CD8-positive, alpha-beta memory T cell (primary cell): ENCODE results near the gene SLC7A14. TPM values are rescaled to one million over a fixed set of nuclear protein-coding genes. Genes with fewer than 3 reads are reported as not detected.

Experiments used
- CTCF ChIA-PET: fragments of 350-600 bp; sonication (Branson Sonifier 250); formaldehyde crosslinking; loops from one replicate; lab custom pipeline; 2021; ENCODE audit warnings: antibody characterized with exemption; lab: Charles Lee
- POLR2A ChIA-PET: fragments of 350-600 bp; sonication (Branson Sonifier 250); formaldehyde crosslinking; loops from one replicate; lab custom pipeline; 2021; ENCODE audit warnings: antibody characterized with exemption; lab: Charles Lee
- DNase-seq, 5 donors: peaks; one replicate each; pipeline versions ENCODE4 v3.0.0 to v3.0.0-alpha.2; 2020 to 2022; ENCODE audit warnings: mixed read lengths in 1 of 5
- H3K27ac ChIP-seq: one replicate; pipeline ENCODE4 v1.7.0; 2013; ENCODE audit warnings: low read depth, mild to moderate bottlenecking, low read length, moderate library complexity
- H3K27me3 ChIP-seq: 2 replicates; pipeline ENCODE4 v1.7.0; 2013; ENCODE audit warnings: low read length, mild to moderate bottlenecking; ENCODE audit not compliant: insufficient read depth, poor library complexity, severe bottlenecking
- H3K36me3 ChIP-seq: 2 replicates; pipeline ENCODE4 v1.7.0; 2013; ENCODE audit warnings: mild to moderate bottlenecking, low read length, moderate library complexity; ENCODE audit not compliant: insufficient read depth
- H3K4me1 ChIP-seq: 2 replicates; pipeline ENCODE4 v1.7.0; 2013; ENCODE audit warnings: mild to moderate bottlenecking, low read length, moderate library complexity; ENCODE audit not compliant: insufficient read depth
- H3K4me3 ChIP-seq: 2 replicates; pipeline ENCODE4 v1.7.0; 2013; ENCODE audit warnings: mild to moderate bottlenecking, low read length
- H3K9me3 ChIP-seq: 2 replicates; pipeline ENCODE4 v1.7.0; 2013; ENCODE audit warnings: mild to moderate bottlenecking, low read length
- H3K27ac Mint-ChIP-seq, 8 donors: one replicate each; pipeline ENCODE4 v1.8.0; 2020 to 2021; ENCODE audit warnings: mixed read lengths in 8 of 8, mild to moderate bottlenecking in 6 of 8, inconsistent platforms in 3 of 8, moderate library complexity in 3 of 8
- H3K27me3 Mint-ChIP-seq, 2 donors: one replicate each; pipeline ENCODE4 v1.8.0; 2020 to 2021; ENCODE audit warnings: mixed read lengths in 2 of 2, mild to moderate bottlenecking in 1 of 2, moderate library complexity in 1 of 2
- H3K36me3 Mint-ChIP-seq, 3 donors: one replicate each; pipeline ENCODE4 v1.8.0; 2020 to 2021; ENCODE audit warnings: mixed read lengths in 3 of 3, inconsistent platforms in 1 of 3, mild to moderate bottlenecking in 1 of 3
- H3K4me1 Mint-ChIP-seq, 3 donors: one replicate each; pipeline ENCODE4 v1.8.0; 2020 to 2021; ENCODE audit warnings: mixed read lengths in 3 of 3, inconsistent platforms in 1 of 3, mild to moderate bottlenecking in 1 of 3
- H3K4me3 Mint-ChIP-seq, 7 donors: one replicate each; pipeline ENCODE4 v1.8.0; 2020 to 2021; ENCODE audit warnings: mixed read lengths in 7 of 7, mild to moderate bottlenecking in 6 of 7, moderate library complexity in 4 of 7, inconsistent platforms in 2 of 7
- H3K9me3 Mint-ChIP-seq, 5 donors: one replicate each; pipeline ENCODE4 v1.8.0; 2020 to 2022; ENCODE audit warnings: mixed read lengths in 5 of 5, mild to moderate bottlenecking in 3 of 5, moderate library complexity in 2 of 5, inconsistent platforms in 1 of 5
- polyA plus RNA-seq: library from polyadenylated mRNA; unstranded; fragments of 300-500 nt; fragmentation: Illumina TruSeq; gene quantifications from one replicate; pipeline ENCODE4 v1.2.3, GENCODE V29; 2021
- total RNA-seq, 2 experiments: library from RNA; stranded (reverse); gene quantifications; one replicate each; pipeline ENCODE4 v1.2.3, GENCODE V29; 2021

Gene SLC7A14
- total and polyA plus RNA-seq, 3 experiments from 2014 or later: not detected

GRCh38 chr3:170539897-170540296, 46.0 kb downstream of the SLC7A14 start:
- H3K27ac ChIP-seq: no peak overlapping the region
- H3K4me1 ChIP-seq: no peaks in the 10 kb centered on the region
- no peak for DNase-seq
- no peak overlapping the region for H3K4me3 ChIP-seq
- no peaks in the 10 kb centered on the region for H3K4me1 Mint-ChIP-seq
- no peaks in the 10 kb centered on the region for H3K27me3 ChIP-seq
- no peak overlapping the region for H3K4me3 Mint-ChIP-seq
- H3K9me3 Mint-ChIP-seq: no peaks in the 10 kb centered on the region
- ChIA-PET CTCF (no interaction called here), POLR2A (interaction anchor here (0.7 kb wide), 1 partner anchor 17 kb away, joined by 3 read pairs; no protein-coding TSS in a partner anchor)
- peaks cover 13 to 41% of the 10 kb centered on the region in 2 donors for H3K27me3 Mint-ChIP-seq
- no peaks in the 10 kb centered on the region for H3K36me3 ChIP-seq
- no peaks in the 10 kb centered on the region for H3K9me3 ChIP-seq
- H3K36me3 Mint-ChIP-seq: no peaks in the 10 kb centered on the region
- no peak overlapping the region for H3K27ac Mint-ChIP-seq

GRCh38 chr3:170536712-170537111, 49.2 kb downstream of the SLC7A14 start:
- Histone ChIP-seq H3K4me1 (no peaks in the 10 kb centered on the region), H3K27ac (no peak overlapping the region), H3K9me3 (no peaks in the 10 kb centered on the region), H3K36me3 (no peaks in the 10 kb centered on the region), H3K4me3 (no peak overlapping the region), H3K27me3 (no peaks in the 10 kb centered on the region)
- Mint-ChIP-seq H3K27ac (no peak overlapping the region), H3K9me3 (no peaks in the 10 kb centered on the region), H3K27me3 (peaks cover 13 to 35% of the 10 kb centered on the region in 2 donors), H3K4me1 (no peaks in the 10 kb centered on the region), H3K4me3 (no peak overlapping the region), H3K36me3 (no peaks in the 10 kb centered on the region)
- no peak for DNase-seq
- ChIA-PET POLR2A (no interaction called here), CTCF (no interaction called here)

- Mint-ChIP-seq H3K36me3 (no peaks in the 10 kb centered on the region), H3K4me3 (no peak overlapping the region), H3K4me1 (no peaks in the 10 kb centered on the region), H3K9me3 (no peaks in the 10 kb centered on the region), H3K27ac (no peak overlapping the region), H3K27me3 (peaks cover 13 to 25% of the 10 kb centered on the region in 2 donors)
- H3K4me1 ChIP-seq: no peaks in the 10 kb centered on the region
- no peak overlapping the region for H3K27ac ChIP-seq
- H3K27me3 ChIP-seq: no peaks in the 10 kb centered on the region
- POLR2A ChIA-PET: no interaction called here
- no peak overlapping the region for H3K4me3 ChIP-seq
- no peak for DNase-seq
- no peaks in the 10 kb centered on the region for H3K9me3 ChIP-seq
- CTCF ChIA-PET: no interaction called here
- no peaks in the 10 kb centered on the region for H3K36me3 ChIP-seq
Observed at GRCh38 chr3:170534227-170534626, 51.6 kb downstream of the SLC7A14 start.

GRCh38 chr3:170532573-170532972, 53.3 kb downstream of the SLC7A14 start:
- ChIA-PET CTCF (no interaction called here), POLR2A (no interaction called here)
- H3K27ac ChIP-seq: no peak overlapping the region
- no peak for DNase-seq
- no peaks in the 10 kb centered on the region for H3K36me3 Mint-ChIP-seq
- no peaks in the 10 kb centered on the region for H3K36me3 ChIP-seq
- no peaks in the 10 kb centered on the region for H3K9me3 Mint-ChIP-seq
- H3K4me3 ChIP-seq: no peak overlapping the region
- H3K9me3 ChIP-seq: no peaks in the 10 kb centered on the region
- no peaks in the 10 kb centered on the region for H3K4me1 ChIP-seq
- H3K4me1 Mint-ChIP-seq: no peaks in the 10 kb centered on the region
- H3K27ac Mint-ChIP-seq: no peak overlapping the region
- no peak overlapping the region for H3K4me3 Mint-ChIP-seq
- H3K27me3 ChIP-seq: no peaks in the 10 kb centered on the region
- H3K27me3 Mint-ChIP-seq: peaks cover 7 to 19% of the 10 kb centered on the region in 2 donors

- Mint-ChIP-seq H3K27me3 (peaks cover 5 to 11% of the 10 kb centered on the region in 2 donors), H3K4me1 (no peaks in the 10 kb centered on the region), H3K9me3 (no peaks in the 10 kb centered on the region), H3K36me3 (no peaks in the 10 kb centered on the region), H3K4me3 (no peak overlapping the region), H3K27ac (no peak overlapping the region)
- no peaks in the 10 kb centered on the region for H3K9me3 ChIP-seq
- no peaks in the 10 kb centered on the region for H3K4me1 ChIP-seq
- CTCF ChIA-PET: no interaction called here
- H3K4me3 ChIP-seq: no peak overlapping the region
- no peak overlapping the region for H3K27ac ChIP-seq
- H3K27me3 ChIP-seq: no peaks in the 10 kb centered on the region
- DNase-seq: no peak
- POLR2A ChIA-PET: no interaction called here
- H3K36me3 ChIP-seq: no peaks in the 10 kb centered on the region
Observed at GRCh38 chr3:170531657-170532335, 54.1 kb downstream of the SLC7A14 start.

- ChIA-PET POLR2A (no interaction called here), CTCF (no interaction called here)
- Histone ChIP-seq H3K36me3 (no peaks in the 10 kb centered on the region), H3K27me3 (no peaks in the 10 kb centered on the region), H3K9me3 (no peaks in the 10 kb centered on the region), H3K4me3 (no peak overlapping the region), H3K27ac (no peak overlapping the region), H3K4me1 (no peaks in the 10 kb centered on the region)
- no peak overlapping the region for H3K27ac Mint-ChIP-seq
- DNase-seq: no peak
- H3K36me3 Mint-ChIP-seq: no peaks in the 10 kb centered on the region
- no peaks in the 10 kb centered on the region for H3K4me1 Mint-ChIP-seq
- no peak overlapping the region for H3K4me3 Mint-ChIP-seq
- H3K27me3 Mint-ChIP-seq: peaks cover 4 to 5% of the 10 kb centered on the region in 2 donors
- H3K9me3 Mint-ChIP-seq: no peaks in the 10 kb centered on the region
Observed at GRCh38 chr3:170531054-170531453, 54.8 kb downstream of the SLC7A14 start.

- Histone ChIP-seq H3K4me3 (no peak overlapping the region), H3K27me3 (no peaks in the 10 kb centered on the region), H3K27ac (no peak overlapping the region), H3K4me1 (no peaks in the 10 kb centered on the region), H3K36me3 (no peaks in the 10 kb centered on the region), H3K9me3 (no peaks in the 10 kb centered on the region)
- Mint-ChIP-seq H3K36me3 (no peaks in the 10 kb centered on the region), H3K4me1 (no peaks in the 10 kb centered on the region), H3K9me3 (no peaks in the 10 kb centered on the region), H3K27ac (no peak overlapping the region), H3K27me3 (peaks cover 0 to 2% of the 10 kb centered on the region in 2 donors), H3K4me3 (no peak overlapping the region)
- ChIA-PET POLR2A (no interaction called here), CTCF (no interaction called here)
- DNase-seq: no peak
Observed at GRCh38 chr3:170529912-170530311, 56.0 kb downstream of the SLC7A14 start.

GRCh38 chr3:170529346-170529745, 56.5 kb downstream of the SLC7A14 start:
- Mint-ChIP-seq H3K27ac (no peak overlapping the region), H3K36me3 (no peaks in the 10 kb centered on the region), H3K9me3 (no peaks in the 10 kb centered on the region), H3K27me3 (peaks cover 0 to 2% of the 10 kb centered on the region in 2 donors), H3K4me1 (no peaks in the 10 kb centered on the region), H3K4me3 (no peak overlapping the region)
- Histone ChIP-seq H3K27me3 (no peaks in the 10 kb centered on the region), H3K4me3 (no peak overlapping the region), H3K36me3 (no peaks in the 10 kb centered on the region), H3K4me1 (no peaks in the 10 kb centered on the region), H3K27ac (no peak overlapping the region), H3K9me3 (no peaks in the 10 kb centered on the region)
- POLR2A ChIA-PET: no interaction called here
- no peak for DNase-seq
- CTCF ChIA-PET: no interaction called here
